ENCODE results near the gene MYO3B.

DNA sequence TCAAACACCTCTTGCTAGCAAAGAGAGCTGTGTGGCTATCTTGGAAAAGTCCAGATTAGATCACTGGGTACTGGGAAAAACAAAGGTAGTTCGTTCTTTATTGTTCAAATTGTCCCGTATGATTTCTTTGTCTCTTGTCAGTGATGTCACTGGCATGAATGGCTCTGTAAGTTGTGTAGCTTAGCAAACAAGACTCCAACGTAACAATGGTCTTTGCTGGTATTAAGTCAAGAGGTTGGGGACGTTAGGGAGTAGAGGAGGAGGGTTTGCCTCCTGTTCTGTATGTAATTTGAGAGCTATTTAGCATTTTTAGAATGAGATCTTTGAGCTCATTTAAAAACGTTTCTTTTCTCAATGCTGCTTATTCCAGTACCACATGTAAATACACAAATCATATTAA lies 320.7 kb downstream of the MYO3B start:
- TF ChIP-seq, protein P1, sequence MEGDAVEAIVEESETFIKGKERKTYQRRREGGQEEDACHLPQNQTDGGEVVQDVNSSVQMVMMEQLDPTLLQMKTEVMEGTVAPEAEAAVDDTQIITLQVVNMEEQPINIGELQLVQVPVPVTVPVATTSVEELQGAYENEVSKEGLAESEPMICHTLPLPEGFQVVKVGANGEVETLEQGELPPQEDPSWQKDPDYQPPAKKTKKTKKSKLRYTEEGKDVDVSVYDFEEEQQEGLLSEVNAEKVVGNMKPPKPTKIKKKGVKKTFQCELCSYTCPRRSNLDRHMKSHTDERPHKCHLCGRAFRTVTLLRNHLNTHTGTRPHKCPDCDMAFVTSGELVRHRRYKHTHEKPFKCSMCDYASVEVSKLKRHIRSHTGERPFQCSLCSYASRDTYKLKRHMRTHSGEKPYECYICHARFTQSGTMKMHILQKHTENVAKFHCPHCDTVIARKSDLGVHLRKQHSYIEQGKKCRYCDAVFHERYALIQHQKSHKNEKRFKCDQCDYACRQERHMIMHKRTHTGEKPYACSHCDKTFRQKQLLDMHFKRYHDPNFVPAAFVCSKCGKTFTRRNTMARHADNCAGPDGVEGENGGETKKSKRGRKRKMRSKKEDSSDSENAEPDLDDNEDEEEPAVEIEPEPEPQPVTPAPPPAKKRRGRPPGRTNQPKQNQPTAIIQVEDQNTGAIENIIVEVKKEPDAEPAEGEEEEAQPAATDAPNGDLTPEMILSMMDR (IDR thresholded peaks at IDR 0.05) = no peak
- no peak for TF ChIP-seq POLR2A (IDR thresholded peaks at IDR 0.05)
